HepG2 (cell line): ENCODE results near the gene ZMIZ1. TPM values are rescaled to one million over a fixed set of nuclear protein-coding genes. Genes with fewer than 3 reads are reported as not detected.
A peak's percentile ranks its signal among the peaks of the same experiment; 100 is the strongest.

Experiments used
- FUBP1 ChIP-seq: sonication (generic); formaldehyde crosslinking; IDR thresholded peaks from 2 replicates; pipeline ENCODE4 v1.5.1; 2020; ENCODE audit warnings: missing genetic modification reagents, mild to moderate bottlenecking, borderline replicate concordance
- MLX ChIP-seq: IDR thresholded peaks from 2 replicates; pipeline ENCODE4 v1.6.1; 2016
- ZBTB20 ChIP-seq: sonication (generic); formaldehyde crosslinking; IDR thresholded peaks from 2 replicates; pipeline ENCODE4 v1.8.1; 2023; ENCODE audit warnings: missing genetic modification reagents, low read depth, mild to moderate bottlenecking, borderline replicate concordance
- ZFP36 ChIP-seq: fragments of 150-350 bp; IDR thresholded peaks from 2 replicates; pipeline ENCODE4 v1.6.1; 2018; ENCODE audit warnings: borderline replicate concordance, low read length, low read depth; ENCODE audit not compliant: partially characterized antibody
- ZIK1 ChIP-seq: sonication (generic); formaldehyde crosslinking; IDR thresholded peaks from 2 replicates; pipeline ENCODE4 v1.5.0; 2020; ENCODE audit warnings: mild to moderate bottlenecking, low read depth, missing genetic modification reagents, borderline replicate concordance
- ZNF224 ChIP-seq: sonication (generic); formaldehyde crosslinking; IDR thresholded peaks from 2 replicates; pipeline ENCODE4 v1.5.0; 2020; ENCODE audit warnings: mild to moderate bottlenecking, missing genetic modification reagents
- ZNF251 ChIP-seq: sonication (generic); formaldehyde crosslinking; IDR thresholded peaks from 2 replicates; pipeline ENCODE4 v1.9.0; 2021; ENCODE audit warnings: mild to moderate bottlenecking, missing genetic modification reagents
- ZNF3 ChIP-seq: IDR thresholded peaks from 2 replicates; pipeline ENCODE4 v1.7.0; 2017; ENCODE audit warnings: inconsistent platforms
- ZNF484 ChIP-seq: sonication (generic); formaldehyde crosslinking; IDR thresholded peaks from 2 replicates; pipeline ENCODE4 v1.5.1; 2020; ENCODE audit warnings: mild to moderate bottlenecking, low read depth, missing genetic modification reagents, borderline replicate concordance
- ZNF615 ChIP-seq: sonication (generic); formaldehyde crosslinking; IDR thresholded peaks from 2 replicates; pipeline ENCODE4 v1.5.0; 2020; ENCODE audit warnings: mild to moderate bottlenecking, missing genetic modification reagents, borderline replicate concordance
- ZNF713 ChIP-seq: sonication (generic); formaldehyde crosslinking; IDR thresholded peaks from 2 replicates; pipeline ENCODE4 v1.4.0; 2020; ENCODE audit warnings: mild to moderate bottlenecking, missing genetic modification reagents
- ZNF780A ChIP-seq: sonication (generic); formaldehyde crosslinking; IDR thresholded peaks from 2 replicates; pipeline ENCODE4 v1.8.0; 2022; ENCODE audit warnings: mild to moderate bottlenecking, missing genetic modification reagents, moderate library complexity
- polyA plus RNA-seq, 8 experiments: library from polyadenylated mRNA; depleted of rRNA in 3 of 8; stranded (reverse) in 7 of 8; unstranded in 1 of 8; fragments of >200 nt; fragmentation: Illumina TruSeq in 4 of 8; extraction: Trizol in 4 of 8; gene quantifications; 2 replicates each; pipeline versions ENCODE4 v1.2.1 to v1.2.3, GENCODE V29; 2011 to 2016; ENCODE audit warnings: low read depth in 4 of 8, missing spikeins in 1 of 8, mixed read lengths in 1 of 8; ENCODE audit not compliant: insufficient read depth in 1 of 8
- total RNA-seq, 5 experiments: library from RNA; depleted of rRNA; stranded (reverse); fragments of >200 nt; fragmentation: Illumina TruSeq; extraction: Trizol; gene quantifications; 2 replicates each; pipeline ENCODE4 v1.2.3, GENCODE V29; 2016; ENCODE audit warnings: low read depth in 1 of 5

ZMIZ1 gene
- total and polyA plus RNA-seq, 2 of the 13 experiments (the other 11 are each of a cell fraction or from before 2014, with no cell fraction given) = 5.3 to 10.2 TPM

- TF ChIP-seq MLX (CRISPR knock-in tag) = no peak
- TF ChIP-seq ZBTB20 (CRISPR knock-in tag) = no peak
- peak; percentile 44; the same call in 1 of the 2 replicates for TF ChIP-seq ZNF224
- TF ChIP-seq FUBP1 = no peak
- TF ChIP-seq ZNF713 = no peak
- TF ChIP-seq ZNF251 (CRISPR knock-in tag) = no peak
- no peak for TF ChIP-seq ZIK1
- TF ChIP-seq ZNF615 (CRISPR knock-in tag) = no peak
- no peak for TF ChIP-seq ZNF3
- no peak for TF ChIP-seq ZNF780A (CRISPR knock-in tag)
- TF ChIP-seq ZNF484 = no peak
- no peak for TF ChIP-seq ZFP36
- TF ChIP-seq, all 625 proteins: peak for 152
Measured at GRCh38 chr10:79127151-79127961, 58.6 kb downstream of the ZMIZ1 start (continued).
